Activated CD4-positive, alpha-beta memory T cell treated with anti-CD3 and anti-CD28 coated beads for 36 hours (primary cell): ENCODE data around the gene SDHB. TPM values are rescaled to one million over a fixed set of nuclear protein-coding genes. Genes with fewer than 3 reads are reported as not detected.

Experiments
- CTCF ChIA-PET: fragments of 350-600 bp; sonication (Branson Sonifier 250); formaldehyde crosslinking; loops from one replicate; lab custom pipeline; 2021; ENCODE audit warnings: antibody characterized with exemption, inconsistent platforms; lab: Charles Lee
- POLR2A ChIA-PET: fragments of 350-600 bp; sonication (Branson Sonifier 250); formaldehyde crosslinking; loops from one replicate; lab custom pipeline; 2021; ENCODE audit warnings: antibody characterized with exemption; lab: Charles Lee
- DNase-seq: peaks from one replicate; pipeline ENCODE4 v3.0.0-alpha.2; 2020
- H3K27ac Mint-ChIP-seq: one replicate; pipeline ENCODE4 v1.8.0; 2021; ENCODE audit warnings: mixed read lengths
- H3K27me3 Mint-ChIP-seq: one replicate; pipeline ENCODE4 v1.8.0; 2021; ENCODE audit warnings: mixed read lengths
- H3K36me3 Mint-ChIP-seq: one replicate; pipeline ENCODE4 v1.8.0; 2021; ENCODE audit warnings: mixed read lengths
- H3K4me1 Mint-ChIP-seq: one replicate; pipeline ENCODE4 v1.8.0; 2021; ENCODE audit warnings: low read depth, mixed read lengths
- H3K4me3 Mint-ChIP-seq: one replicate; pipeline ENCODE4 v1.8.0; 2021; ENCODE audit warnings: mild to moderate bottlenecking, mixed read lengths
- H3K9me3 Mint-ChIP-seq: one replicate; pipeline ENCODE4 v1.8.0; 2021; ENCODE audit warnings: mixed read lengths
- intact Hi-C: fragments of 100-400 bp; cut with micrococcal nuclease; formaldehyde crosslinking; loops from one replicate; pipeline ENCODE4 v1.15.1; 2023
- total RNA-seq, 2 experiments: library from RNA; stranded (reverse); gene quantifications; one replicate each; pipeline ENCODE4 v1.2.3, GENCODE V29; 2021

SDHB gene
- total RNA-seq, 2 experiments from 2014 or later: 154 to 163 TPM

DNA sequence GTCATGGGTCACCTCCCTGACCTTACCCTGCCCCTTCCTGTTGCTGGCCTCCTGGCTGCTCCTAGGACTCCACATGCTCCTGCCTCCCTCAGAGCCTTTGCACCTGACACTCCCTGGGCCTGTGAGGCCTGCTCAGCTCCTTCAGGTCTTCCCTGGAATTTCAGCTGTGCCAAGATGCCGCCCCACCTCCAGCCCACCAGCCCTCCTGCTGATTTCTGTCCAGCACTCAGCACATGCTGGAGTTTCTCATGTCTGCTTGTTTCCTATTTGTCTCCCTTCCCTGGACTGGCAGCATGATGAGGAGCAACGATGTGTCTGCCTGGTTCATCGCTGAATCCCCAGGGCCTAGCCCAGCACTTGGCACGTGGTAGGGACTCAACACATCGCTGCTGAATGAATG, 76.5 kb downstream of the SDHB start:
- Mint-ChIP-seq H3K9me3 (no peaks in the 10 kb centered on the region), H3K27me3 (peaks cover 12% of the 10 kb centered on the region), H3K36me3 (no peaks in the 10 kb centered on the region), H3K4me3 (no peak overlapping the region), H3K4me1 (peaks cover 9% of the 10 kb centered on the region), H3K27ac (no peak overlapping the region)
- ChIA-PET POLR2A (no interaction called here), CTCF (interaction anchor here (1.2 kb wide), 1 partner anchor 16 kb away, joined by 3 read pairs; no protein-coding TSS in a partner anchor)
- DNase-seq: no peak
- intact Hi-C loops: no loop called here

DNA sequence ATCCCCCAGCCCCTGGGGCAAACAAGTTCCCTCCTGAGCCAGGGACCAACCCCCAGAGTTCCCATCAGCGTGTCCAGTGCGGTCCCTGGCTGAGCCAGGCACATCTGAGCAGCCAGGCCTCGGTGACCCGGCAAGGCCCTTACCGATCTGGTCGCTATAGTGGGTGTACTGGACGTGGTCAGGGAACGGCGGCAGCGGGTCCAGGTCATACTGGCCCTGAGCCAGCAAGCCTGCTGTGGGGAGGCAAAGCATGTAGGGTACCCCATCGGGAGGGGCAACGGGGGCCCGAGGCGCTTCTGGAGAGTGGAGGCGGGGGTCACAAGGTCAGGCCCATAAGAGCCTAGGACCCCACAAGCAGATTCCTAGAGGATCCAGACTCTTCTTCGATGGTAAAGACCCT, 76.9 kb downstream of the SDHB start:
- no peaks in the 10 kb centered on the region for H3K36me3 Mint-ChIP-seq
- no peak overlapping the region for H3K4me3 Mint-ChIP-seq
- peaks cover 12% of the 10 kb centered on the region for H3K27me3 Mint-ChIP-seq
- intact Hi-C loops: no loop called here
- ChIA-PET POLR2A (no interaction called here), CTCF (no interaction called here)
- H3K9me3 Mint-ChIP-seq: no peaks in the 10 kb centered on the region
- H3K27ac Mint-ChIP-seq: no peak overlapping the region
- H3K4me1 Mint-ChIP-seq: peaks cover 9% of the 10 kb centered on the region
- no peak for DNase-seq

DNA sequence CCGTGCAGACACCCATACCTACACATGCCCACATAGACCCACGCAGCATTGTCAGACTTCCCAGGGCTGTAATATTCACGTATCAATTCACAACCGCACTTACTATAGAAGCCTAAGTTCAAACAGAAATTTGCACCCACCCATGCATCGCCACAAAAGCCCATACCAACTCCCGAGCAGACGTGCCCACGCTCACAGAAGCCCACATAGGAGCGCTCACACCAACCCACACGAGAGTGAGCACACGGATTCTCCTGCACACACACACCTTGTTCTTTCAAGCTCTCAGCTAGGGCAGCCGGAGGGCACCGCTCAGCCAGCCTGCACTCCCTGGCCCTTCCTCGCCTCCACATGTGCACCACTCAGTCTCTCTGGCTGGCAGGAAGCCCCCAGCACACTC, 78.0 kb downstream of the SDHB start:
- Mint-ChIP-seq H3K36me3 (no peaks in the 10 kb centered on the region), H3K9me3 (no peaks in the 10 kb centered on the region), H3K27me3 (peaks cover 4% of the 10 kb centered on the region), H3K4me1 (peaks cover 3% of the 10 kb centered on the region), H3K27ac (no peak overlapping the region), H3K4me3 (no peak overlapping the region)
- DNase-seq: no peak
- intact Hi-C loops: no loop called here
- POLR2A ChIA-PET: no interaction called here
- CTCF ChIA-PET: interaction anchor here (0.8 to 1.5 kb wide), 2 partner anchors 8 to 25 kb away, joined by 3 to 5 read pairs; no protein-coding TSS in a partner anchor

DNA sequence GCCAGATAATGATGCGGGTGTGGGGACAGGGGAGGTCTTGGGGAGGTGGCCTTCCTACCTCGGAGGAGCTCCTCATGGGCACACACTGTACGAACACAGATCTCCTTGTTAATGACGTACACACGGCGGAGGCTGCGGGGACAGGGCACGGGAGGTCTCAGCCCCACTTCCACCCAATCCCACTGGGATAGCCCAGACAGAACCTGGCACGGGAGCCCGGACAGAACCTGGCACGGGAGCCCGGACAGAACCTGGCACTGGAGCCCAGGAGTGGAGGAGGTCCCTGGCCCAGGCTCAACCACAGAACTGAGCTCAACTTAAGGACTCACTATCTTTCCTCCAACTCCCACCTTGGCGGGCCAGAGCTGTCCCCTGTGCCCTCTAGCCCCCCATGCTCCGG, 78.6 kb downstream of the SDHB start:
- no peak for DNase-seq
- H3K27me3 Mint-ChIP-seq: peaks cover 2% of the 10 kb centered on the region
- H3K9me3 Mint-ChIP-seq: no peaks in the 10 kb centered on the region
- no peaks in the 10 kb centered on the region for H3K4me1 Mint-ChIP-seq
- ChIA-PET CTCF (interaction anchor here (0.8 to 1.5 kb wide), 2 partner anchors 9 to 24 kb away, joined by 3 to 5 read pairs; no protein-coding TSS in a partner anchor), POLR2A (no interaction called here)
- intact Hi-C loops: no loop called here
- no peak overlapping the region for H3K4me3 Mint-ChIP-seq
- no peak overlapping the region for H3K27ac Mint-ChIP-seq
- no peaks in the 10 kb centered on the region for H3K36me3 Mint-ChIP-seq

DNA sequence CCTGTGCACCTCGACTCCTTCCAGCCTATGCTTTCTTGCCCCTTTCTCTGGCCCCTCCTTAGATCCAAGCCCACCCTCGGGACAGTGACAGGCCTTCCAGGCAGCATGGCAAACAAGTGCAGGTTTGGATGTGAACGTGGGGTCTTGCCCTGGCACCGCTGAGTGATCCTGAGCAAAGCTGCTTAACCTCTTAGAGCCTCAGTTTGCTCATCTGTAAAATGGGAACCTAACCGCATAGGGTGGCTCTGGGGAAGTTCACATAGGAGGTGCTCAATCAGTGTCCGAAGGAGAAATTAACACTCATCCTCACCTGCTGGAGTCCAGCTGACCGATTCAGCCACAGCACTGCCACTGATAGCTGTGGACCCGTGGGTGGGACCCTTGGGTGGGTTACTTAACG, 80.6 kb downstream of the SDHB start:
- Mint-ChIP-seq H3K27me3 (no peaks in the 10 kb centered on the region), H3K4me1 (no peaks in the 10 kb centered on the region), H3K27ac (no peak overlapping the region), H3K4me3 (no peak overlapping the region), H3K36me3 (no peaks in the 10 kb centered on the region), H3K9me3 (no peaks in the 10 kb centered on the region)
- ChIA-PET CTCF (no interaction called here), POLR2A (no interaction called here)
- intact Hi-C loops: no loop called here
- no peak for DNase-seq

DNA sequence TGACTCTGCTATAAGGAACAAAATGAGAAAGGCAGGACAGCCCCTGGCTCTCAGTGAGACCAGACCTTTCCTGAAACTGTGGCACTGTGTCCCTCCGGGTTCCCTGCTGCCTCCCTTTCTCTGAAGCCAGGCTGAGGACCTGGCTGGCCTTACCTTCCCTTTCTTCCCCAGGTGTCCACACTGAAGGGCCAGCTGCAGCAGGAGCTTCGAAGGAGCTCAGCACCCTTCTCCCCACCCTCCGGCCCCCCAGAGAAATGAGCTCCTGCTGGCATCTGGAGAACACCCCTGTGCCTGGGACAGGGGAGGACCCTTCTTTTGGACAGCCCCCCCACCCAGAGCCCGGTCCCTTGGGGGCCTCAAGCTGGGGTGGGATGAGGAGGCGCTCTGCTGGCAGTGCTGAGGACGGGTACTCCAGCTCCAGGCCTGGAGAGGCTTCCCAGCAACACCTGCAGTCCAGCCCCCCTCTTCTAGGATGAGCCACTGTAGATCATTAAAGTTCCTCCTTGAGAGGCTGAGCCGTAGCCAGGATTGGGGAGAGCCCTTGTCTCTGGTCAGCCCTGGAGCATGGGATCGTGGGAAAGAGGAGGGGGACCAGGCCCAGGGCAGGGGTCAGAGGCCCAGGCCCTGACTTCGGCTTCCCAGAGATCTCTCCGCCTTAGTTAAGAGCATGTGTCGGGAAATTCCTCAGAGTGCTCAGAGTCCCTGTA, 81.5 kb downstream of the SDHB start:
- Mint-ChIP-seq H3K36me3 (no peaks in the 10 kb centered on the region), H3K9me3 (no peaks in the 10 kb centered on the region), H3K4me1 (no peaks in the 10 kb centered on the region), H3K4me3 (no peak overlapping the region), H3K27ac (no peak overlapping the region), H3K27me3 (no peaks in the 10 kb centered on the region)
- ChIA-PET CTCF (no interaction called here), POLR2A (no interaction called here)
- intact Hi-C loops: no loop called here
- DNase-seq: no peak

DNA sequence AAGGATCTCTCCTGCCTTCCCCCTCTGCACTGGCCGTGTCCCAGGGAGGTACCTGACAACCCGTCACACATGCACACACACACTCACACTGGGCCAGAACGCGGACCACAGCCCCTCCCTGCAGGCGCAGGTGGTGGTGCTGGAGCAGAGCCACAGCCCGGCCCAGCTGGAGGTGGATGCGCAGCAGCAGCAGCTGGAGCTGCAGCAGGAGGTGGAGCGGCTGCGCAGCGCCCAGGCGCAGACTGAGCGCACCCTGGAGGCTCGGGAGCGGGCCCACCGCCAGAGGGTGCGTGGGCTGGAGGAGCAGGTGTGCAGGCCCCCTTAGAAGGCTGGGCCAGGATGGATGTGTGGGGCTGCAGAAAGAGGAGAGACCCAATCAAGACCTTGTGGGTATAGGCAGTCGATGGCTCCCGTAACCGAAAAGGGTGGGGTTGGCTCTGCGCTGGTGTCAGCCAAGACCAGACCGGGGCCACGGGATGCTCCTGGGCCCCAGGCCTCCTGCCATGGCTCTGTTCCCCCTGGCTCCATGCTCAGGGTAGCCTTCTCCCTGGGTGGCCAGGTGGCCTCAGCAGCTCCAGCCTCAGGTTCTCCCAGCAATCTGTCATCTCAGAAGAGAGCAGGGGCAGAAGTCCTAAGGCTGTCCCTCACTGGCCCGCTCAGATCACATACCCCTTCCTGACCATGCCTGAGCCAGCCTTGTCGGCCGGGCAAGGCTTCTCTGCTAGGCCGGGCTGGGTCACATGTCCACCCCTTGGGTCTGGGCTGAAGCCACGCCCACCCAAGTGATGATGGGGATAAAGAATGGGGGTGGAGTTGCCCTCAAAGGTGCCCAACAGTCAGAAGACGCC, 82.3 kb downstream of the SDHB start:
- Mint-ChIP-seq H3K27me3 (no peaks in the 10 kb centered on the region), H3K4me1 (no peaks in the 10 kb centered on the region), H3K9me3 (no peaks in the 10 kb centered on the region), H3K4me3 (no peak overlapping the region), H3K27ac (no peak overlapping the region), H3K36me3 (peaks cover under 1% of the 10 kb centered on the region)
- DNase-seq: no peak
- ChIA-PET POLR2A (no interaction called here), CTCF (no interaction called here)
- intact Hi-C loops: no loop called here

DNA sequence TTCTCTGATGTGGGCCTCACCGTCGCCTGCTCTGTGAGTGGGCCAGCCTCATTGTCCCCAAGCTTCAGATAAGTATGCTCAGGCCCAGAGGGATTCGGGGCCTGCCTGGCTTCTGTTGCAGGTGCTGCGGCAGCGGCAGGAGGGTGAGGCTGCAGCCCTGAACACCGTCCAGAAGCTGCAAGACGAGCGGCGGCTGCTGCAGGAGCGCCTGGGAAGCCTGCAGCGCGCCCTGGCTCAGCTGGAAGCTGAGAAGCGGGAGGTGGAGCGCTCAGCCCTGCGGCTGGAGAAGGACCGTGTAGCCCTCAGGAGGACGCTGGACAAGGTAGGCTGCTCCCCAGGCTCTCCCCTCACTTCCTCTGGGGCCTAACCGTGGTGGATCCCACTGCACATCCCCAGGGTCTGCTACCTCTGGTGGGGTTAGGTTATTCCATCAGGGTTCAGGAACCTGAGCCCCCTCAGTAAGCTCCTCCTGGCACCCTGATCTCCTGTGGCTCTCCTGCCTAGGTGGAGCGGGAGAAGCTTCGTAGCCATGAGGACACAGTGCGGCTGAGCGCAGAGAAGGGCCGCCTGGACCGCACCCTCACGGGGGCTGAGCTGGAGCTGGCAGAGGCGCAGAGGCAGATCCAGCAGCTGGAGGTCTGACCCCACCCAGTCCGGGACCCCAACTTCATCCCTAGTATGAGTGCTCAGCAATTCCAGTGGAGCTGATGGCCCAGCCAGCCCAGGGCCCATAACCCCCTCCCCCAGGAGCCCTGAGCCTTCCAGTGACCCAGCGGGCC, 83.5 kb downstream of the SDHB start:
- no peaks in the 10 kb centered on the region for H3K4me1 Mint-ChIP-seq
- H3K36me3 Mint-ChIP-seq: peaks cover 6% of the 10 kb centered on the region
- POLR2A ChIA-PET: no interaction called here
- no peak for DNase-seq
- H3K27me3 Mint-ChIP-seq: no peaks in the 10 kb centered on the region
- intact Hi-C loops: no loop called here
- no peak overlapping the region for H3K4me3 Mint-ChIP-seq
- H3K9me3 Mint-ChIP-seq: no peaks in the 10 kb centered on the region
- CTCF ChIA-PET: interaction anchor here (1.6 kb wide), 1 partner anchor 10 kb away, joined by 7 read pairs; no protein-coding TSS in a partner anchor
- H3K27ac Mint-ChIP-seq: no peak overlapping the region

DNA sequence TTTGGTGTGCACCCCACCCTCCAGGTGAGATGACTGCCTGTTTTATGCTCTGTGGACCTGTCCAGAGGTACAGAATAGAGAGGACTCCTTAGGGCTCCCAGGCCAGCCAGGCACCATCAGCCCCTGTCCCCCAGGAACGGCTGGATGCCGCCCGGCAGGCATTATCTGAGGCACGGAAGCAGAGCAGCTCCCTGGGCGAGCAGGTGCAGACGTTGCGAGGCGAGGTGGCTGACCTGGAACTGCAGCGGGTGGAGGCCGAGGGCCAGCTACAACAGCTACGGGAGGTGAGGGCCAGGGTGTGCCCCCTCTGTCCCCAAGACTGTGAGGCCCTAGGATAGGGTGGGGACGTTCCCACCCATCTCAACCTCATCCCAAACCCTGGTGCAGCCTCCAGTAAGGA, 84.2 kb downstream of the SDHB start:
- ChIA-PET POLR2A (no interaction called here), CTCF (interaction anchor here (1.6 kb wide), 1 partner anchor 9 kb away, joined by 7 read pairs; no protein-coding TSS in a partner anchor)
- Mint-ChIP-seq H3K4me1 (no peaks in the 10 kb centered on the region), H3K9me3 (no peaks in the 10 kb centered on the region), H3K4me3 (no peak overlapping the region), H3K36me3 (peaks cover 6% of the 10 kb centered on the region), H3K27me3 (no peaks in the 10 kb centered on the region), H3K27ac (no peak overlapping the region)
- no peak for DNase-seq
- intact Hi-C loops: no loop called here

DNA sequence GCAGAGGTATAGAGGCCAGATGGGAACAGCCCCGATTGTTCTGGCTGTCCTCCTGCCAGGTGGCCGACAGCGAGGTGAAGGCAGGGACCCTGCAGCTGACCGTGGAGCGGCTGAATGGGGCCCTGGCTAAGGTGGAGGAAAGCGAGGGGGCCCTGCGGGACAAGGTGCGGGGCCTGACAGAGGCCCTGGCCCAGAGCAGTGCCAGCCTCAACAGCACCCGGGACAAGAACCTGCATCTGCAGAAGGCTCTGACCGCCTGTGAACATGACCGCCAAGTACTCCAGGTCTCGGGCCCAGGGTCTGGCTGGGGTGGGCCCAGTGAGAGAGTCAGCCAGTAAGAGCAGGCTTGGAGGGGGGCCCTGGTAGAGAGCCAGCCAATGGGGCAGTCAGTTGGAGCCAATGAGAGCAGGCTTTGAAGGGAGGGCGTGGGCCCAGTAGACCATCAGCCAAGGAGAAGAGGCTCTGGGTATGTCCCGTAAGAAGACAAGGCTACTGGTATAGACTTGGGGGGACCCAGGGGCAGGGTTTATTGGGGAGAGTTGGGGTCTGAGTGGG, 84.7 kb downstream of the SDHB start:
- Mint-ChIP-seq H3K4me1 (no peaks in the 10 kb centered on the region), H3K9me3 (no peaks in the 10 kb centered on the region), H3K4me3 (no peak overlapping the region), H3K36me3 (peaks cover 6% of the 10 kb centered on the region), H3K27me3 (no peaks in the 10 kb centered on the region), H3K27ac (no peak overlapping the region)
- POLR2A ChIA-PET: no interaction called here
- CTCF ChIA-PET: no interaction called here
- intact Hi-C loops: no loop called here
- no peak for DNase-seq
